ENCODE results near the gene ANAPC13.

Gene ANAPC13

DNA sequence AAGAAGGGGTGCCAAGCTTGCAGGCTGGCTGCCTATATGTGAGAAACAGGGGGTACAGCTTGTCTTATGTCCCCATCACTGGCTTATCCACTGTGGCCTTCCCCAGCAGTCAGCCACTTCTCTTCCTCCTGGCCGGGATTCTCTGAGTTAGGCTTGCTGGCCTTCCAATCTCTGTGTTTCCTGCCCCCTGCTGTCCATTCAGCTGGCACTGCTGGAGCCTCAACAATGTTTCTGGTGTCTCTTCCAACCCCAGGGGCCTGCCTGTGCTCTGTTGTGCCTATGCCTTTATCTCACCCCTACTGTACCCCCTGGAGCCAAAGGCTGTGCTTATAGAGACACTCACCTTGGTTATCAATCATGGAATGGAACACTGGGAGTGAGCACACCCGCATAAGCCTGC is 36.5 kb downstream of the ANAPC13 start:
- no peak for DNase-seq

- DNase-seq, result no peak
These were observed 37.1 kb downstream of the ANAPC13 start for GRCh38 chr3:134448664-134449063.

DNA sequence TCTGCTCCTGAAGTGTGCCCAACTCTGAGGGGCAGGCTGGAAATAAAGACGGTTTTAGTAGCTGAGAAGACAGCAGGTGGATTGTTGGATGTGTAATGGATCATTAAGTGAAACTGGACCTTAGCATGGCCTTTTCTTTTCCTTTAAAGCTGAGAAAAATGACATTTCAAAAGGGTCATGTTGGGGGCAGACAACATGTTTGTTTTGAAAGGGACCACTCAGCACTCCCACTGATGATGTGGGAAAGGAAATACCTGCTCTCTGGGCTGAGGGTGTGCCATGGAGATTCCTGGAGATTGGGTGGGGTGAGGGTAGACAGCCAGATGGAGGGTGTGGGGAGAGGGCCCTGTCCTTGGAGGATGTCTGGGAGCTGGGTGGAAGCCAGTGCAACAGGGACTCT is 38.4 kb downstream of the ANAPC13 start:
- DNase-seq, result no peak

DNA sequence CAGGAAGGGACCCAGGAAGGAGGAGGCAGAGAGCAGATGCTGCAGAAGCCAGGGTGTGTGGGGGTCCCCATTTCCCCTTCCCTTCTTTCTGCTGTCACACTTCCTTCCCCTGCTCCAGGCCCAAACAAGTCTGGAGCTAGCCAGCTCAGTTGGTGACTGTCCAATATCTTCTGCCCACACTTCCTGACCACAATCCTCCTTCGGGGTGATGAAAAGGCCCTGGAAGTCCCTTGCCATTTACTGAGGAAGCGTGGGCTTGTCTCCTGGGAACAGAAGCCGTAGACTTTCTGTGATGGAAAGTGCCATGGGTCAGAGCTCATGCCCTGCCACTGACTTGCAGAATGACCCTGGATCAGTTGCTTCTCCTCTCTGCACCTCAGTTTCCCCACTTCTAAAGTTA is 39.0 kb downstream of the ANAPC13 start:
- DNase-seq, result no peak

GRCh38 chr3:134445636-134446035 is 40.1 kb downstream of the ANAPC13 start:
- no peak for DNase-seq

- DNase-seq, result no peak
These were observed 40.7 kb downstream of the ANAPC13 start for GRCh38 chr3:134445095-134445494.

GRCh38 chr3:134441821-134442220 is 44.0 kb downstream of the ANAPC13 start:
- no peak for DNase-seq

GRCh38 chr3:134441321-134441720 is 44.5 kb downstream of the ANAPC13 start:
- DNase-seq, result no peak

DNA sequence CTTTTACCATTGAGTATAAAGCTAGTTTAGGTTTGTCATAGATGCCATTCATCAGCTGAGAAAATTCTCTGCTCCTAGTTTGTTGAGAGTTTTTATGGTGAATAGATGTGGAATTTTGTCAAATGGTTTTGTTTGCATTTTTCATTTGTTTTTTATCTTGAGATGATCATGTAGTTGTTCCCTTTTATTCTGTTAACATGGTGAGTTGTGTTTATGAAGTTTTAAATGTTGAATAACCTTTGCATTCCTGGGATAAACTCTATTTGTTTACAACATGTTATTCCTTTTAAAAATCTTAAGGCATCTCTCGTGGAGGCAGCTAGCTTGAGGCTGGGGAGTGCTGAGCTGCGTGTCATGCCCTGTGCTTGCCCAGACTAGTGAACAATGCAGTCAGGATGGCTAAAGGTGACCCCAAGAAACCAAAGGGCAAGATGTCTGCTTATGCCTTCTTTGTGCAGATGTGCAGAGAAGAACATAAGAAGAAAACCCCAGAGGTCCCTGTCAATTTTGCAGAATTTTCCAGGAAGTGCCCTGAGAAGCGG is 48.5 kb downstream of the ANAPC13 start:
- DNase-seq, result no peak

GRCh38 chr3:134432236-134432635 is 53.5 kb downstream of the ANAPC13 start:
- DNase-seq, result no peak

- no peak for DNase-seq
These were observed 54.8 kb downstream of the ANAPC13 start for GRCh38 chr3:134430950-134431445.

- no peak for DNase-seq
These were observed 55.6 kb downstream of the ANAPC13 start for GRCh38 chr3:134430174-134430573.

DNA sequence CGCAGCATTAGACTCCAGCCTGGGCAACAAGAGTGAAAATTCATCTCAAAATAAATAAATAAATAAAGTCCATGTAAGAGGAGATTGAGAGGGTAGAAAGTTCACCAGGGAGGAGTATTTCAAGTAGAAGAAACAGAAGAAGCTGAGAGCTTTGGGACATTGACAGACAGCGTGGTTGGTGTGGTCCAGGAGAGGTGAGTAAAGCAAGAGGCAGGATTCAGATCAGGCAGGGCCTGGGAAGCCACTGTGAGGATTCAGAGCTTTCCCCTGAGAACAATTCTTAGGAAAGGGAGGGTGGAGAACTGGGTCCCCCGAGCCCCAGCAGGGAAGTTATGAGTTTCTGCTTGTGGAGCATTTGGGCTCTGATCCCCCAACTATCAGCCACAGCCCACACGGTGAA is 57.4 kb downstream of the ANAPC13 start:
- DNase-seq, result no peak

Measured in CD4-positive, alpha-beta T cell treated with Interleukin-4 for 1 hour (primary cell).